ENCODE measurements around the gene UBE2H. TPM values are rescaled to one million over a fixed set of nuclear protein-coding genes. Genes with fewer than 3 reads are reported as not detected.
"Not testable (repeated sequence)": the region's sequence is repeated elsewhere in the genome, so short reads cannot be mapped to it uniquely, and the experiment has no call there.

The UBE2H gene
- total RNA-seq, 2 donors from 2014 or later: 53.2 to 60.9 TPM

DNA sequence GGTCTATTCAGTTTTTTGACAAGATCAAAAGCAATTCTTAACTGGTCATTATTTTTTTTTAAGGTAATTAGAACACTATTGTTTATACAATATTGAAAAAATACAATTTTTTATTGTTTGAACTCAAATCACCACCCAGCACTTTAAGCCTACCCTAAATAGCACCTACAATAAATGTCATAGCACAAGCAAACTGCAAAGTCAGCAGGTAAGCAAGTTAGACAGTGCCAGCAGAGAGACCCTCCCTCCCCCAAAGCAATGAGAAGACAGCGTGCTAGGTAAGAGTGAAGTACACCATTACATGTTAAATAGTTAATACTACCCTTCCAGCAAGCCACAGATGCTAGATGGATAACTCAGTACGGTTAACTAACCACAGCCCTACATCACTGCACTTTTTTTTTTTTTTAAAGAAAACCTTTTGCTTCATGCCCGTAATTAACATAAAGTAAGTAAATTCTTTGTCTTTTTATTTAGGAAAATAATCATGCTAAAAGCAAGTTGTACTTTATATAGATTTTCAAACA lies 120.0 kb downstream of the UBE2H start:
- no peak for DNase-seq
- no peak for ATAC-seq (replicated peaks in 1 of 2)
- Mint-ChIP-seq H3K36me3 (ENCODE audit: insufficient read depth in 2 of 2) (no peaks in the 10 kb centered on the region), H3K4me1 (ENCODE audit: low read depth) (peaks cover 13% of the 10 kb centered on the region), H3K4me3 (no peak overlapping the region), H3K9me3 (no peaks in the 10 kb centered on the region), H3K27me3 (ENCODE audit: low read depth) (no peaks in the 10 kb centered on the region), H3K27ac (no peak overlapping the region)

DNA sequence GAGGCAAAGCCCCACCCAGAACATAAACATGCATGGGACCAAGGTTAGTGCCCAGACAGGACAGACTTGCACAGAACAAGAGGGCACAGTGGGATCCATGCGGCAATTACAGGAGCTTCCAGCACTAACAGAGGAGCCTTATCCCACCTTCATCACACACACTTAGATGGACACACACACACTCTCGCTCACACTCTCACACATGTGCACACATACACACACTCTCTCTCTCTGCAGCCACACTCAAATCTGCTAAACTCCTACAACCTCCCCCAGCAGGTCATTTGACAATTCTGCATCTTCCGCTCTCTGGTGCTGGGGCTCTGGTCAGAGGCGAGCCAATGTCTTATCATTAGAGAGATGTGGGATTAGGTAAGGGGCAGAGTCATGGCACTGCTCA lies 120.5 kb downstream of the UBE2H start:
- H3K27me3 Mint-ChIP-seq (ENCODE audit: low read depth): no peaks in the 10 kb centered on the region
- H3K36me3 Mint-ChIP-seq (ENCODE audit: insufficient read depth in 2 of 2): no peaks in the 10 kb centered on the region
- peaks cover 13% of the 10 kb centered on the region for H3K4me1 Mint-ChIP-seq (ENCODE audit: low read depth)
- ATAC-seq (replicated peaks in 1 of 2): no peak
- H3K27ac Mint-ChIP-seq: no peak overlapping the region
- no peaks in the 10 kb centered on the region for H3K9me3 Mint-ChIP-seq
- H3K4me3 Mint-ChIP-seq: no peak overlapping the region
- no peak for DNase-seq

DNA sequence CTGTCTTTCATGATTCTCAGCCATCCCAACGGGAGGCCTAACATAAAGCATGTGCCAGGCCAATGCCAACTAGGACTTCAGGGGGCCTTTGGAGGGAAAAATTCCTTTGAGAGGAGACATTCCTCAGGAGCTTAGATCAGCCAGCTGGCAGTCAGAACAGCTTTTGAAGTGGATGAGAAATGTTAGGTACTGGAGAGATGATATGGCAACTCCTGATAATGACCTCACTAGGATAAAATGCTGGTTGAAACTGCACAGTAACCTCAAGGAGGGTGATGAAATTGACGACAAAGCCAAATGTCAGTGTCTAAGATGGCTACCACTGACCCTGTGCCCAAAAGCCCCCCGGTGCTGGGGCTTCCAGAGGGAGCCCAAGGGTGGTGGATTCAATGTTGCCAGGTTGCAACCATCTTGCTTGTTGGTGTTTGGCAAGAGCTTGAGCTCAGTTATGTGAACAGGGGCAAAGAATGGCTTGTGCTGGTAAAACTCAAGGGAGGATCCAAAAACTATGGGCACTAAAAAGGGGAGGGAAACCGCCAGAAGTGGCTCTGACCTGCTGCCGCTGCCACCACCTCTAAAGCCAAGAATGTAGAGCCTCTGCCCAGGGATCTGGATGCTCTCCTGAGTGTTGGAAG lies 121.2 kb downstream of the UBE2H start:
- Mint-ChIP-seq H3K36me3 (ENCODE audit: insufficient read depth in 2 of 2) (no peaks in the 10 kb centered on the region), H3K4me3 (no peak overlapping the region), H3K27ac (no peak overlapping the region), H3K27me3 (ENCODE audit: low read depth) (no peaks in the 10 kb centered on the region), H3K4me1 (ENCODE audit: low read depth) (peaks cover 13% of the 10 kb centered on the region), H3K9me3 (no peaks in the 10 kb centered on the region)
- ATAC-seq (replicated peaks in 1 of 2) (no peak), DNase-seq (no peak)

DNA sequence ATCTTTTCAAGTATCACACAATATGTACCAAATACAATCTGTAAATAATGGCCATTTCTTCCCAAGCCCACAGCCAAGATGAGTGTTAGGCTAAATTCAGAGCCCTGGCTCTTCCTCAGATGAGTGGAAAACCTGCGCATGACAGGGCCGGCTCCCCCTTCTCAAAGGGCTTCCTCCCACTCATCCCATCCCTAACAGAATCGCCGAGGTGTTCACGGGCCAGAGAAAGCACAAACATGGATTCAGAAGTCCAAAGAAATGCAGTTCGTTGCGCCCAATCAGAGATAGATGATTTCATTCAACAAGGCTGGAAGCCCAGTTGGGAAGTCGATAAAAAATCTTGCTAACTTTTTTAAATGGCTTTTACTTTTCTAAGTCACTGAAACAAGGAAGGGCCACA lies 121.8 kb downstream of the UBE2H start:
- H3K9me3 Mint-ChIP-seq: no peaks in the 10 kb centered on the region
- H3K4me1 Mint-ChIP-seq (ENCODE audit: low read depth): peaks cover 18% of the 10 kb centered on the region
- no peak overlapping the region for H3K27ac Mint-ChIP-seq
- no peaks in the 10 kb centered on the region for H3K36me3 Mint-ChIP-seq (ENCODE audit: insufficient read depth in 2 of 2)
- H3K27me3 Mint-ChIP-seq (ENCODE audit: low read depth): no peaks in the 10 kb centered on the region
- DNase-seq: no peak
- no peak overlapping the region for H3K4me3 Mint-ChIP-seq
- ATAC-seq (replicated peaks in 1 of 2): no peak

- ATAC-seq (replicated peaks in 1 of 2): peak in 1 of 2 donors; percentile 18
- peak overlapping the region; percentile 10 for H3K27ac Mint-ChIP-seq
- no peaks in the 10 kb centered on the region for H3K27me3 Mint-ChIP-seq (ENCODE audit: low read depth)
- H3K4me3 Mint-ChIP-seq: peak overlapping the region; percentile 63 to 70
- H3K9me3 Mint-ChIP-seq: no peaks in the 10 kb centered on the region
- H3K4me1 Mint-ChIP-seq (ENCODE audit: low read depth): peaks cover 25% of the 10 kb centered on the region
- no peaks in the 10 kb centered on the region for H3K36me3 Mint-ChIP-seq (ENCODE audit: insufficient read depth in 2 of 2)
- peak; percentile 59 to 64 for DNase-seq
These were observed 122.8 kb downstream of the UBE2H start for GRCh38 chr7:129829737-129830631.

GRCh38 chr7:129828989-129829736 lies 123.6 kb downstream of the UBE2H start:
- no peaks in the 10 kb centered on the region for H3K36me3 Mint-ChIP-seq (ENCODE audit: insufficient read depth in 2 of 2)
- DNase-seq (peak; percentile 61 to 69), ATAC-seq (replicated peaks in 1 of 2) (peak; percentile 65 to 73)
- H3K27ac Mint-ChIP-seq: no peak overlapping the region
- peak overlapping the region; percentile 63 to 70 for H3K4me3 Mint-ChIP-seq
- no peaks in the 10 kb centered on the region for H3K9me3 Mint-ChIP-seq
- H3K27me3 Mint-ChIP-seq (ENCODE audit: low read depth): no peaks in the 10 kb centered on the region
- H3K4me1 Mint-ChIP-seq (ENCODE audit: low read depth): peaks cover 30% of the 10 kb centered on the region

GRCh38 chr7:129828078-129828762 lies 124.5 kb downstream of the UBE2H start:
- Mint-ChIP-seq H3K4me1 (ENCODE audit: low read depth) (peaks cover 30% of the 10 kb centered on the region), H3K4me3 (no peak overlapping the region), H3K27me3 (ENCODE audit: low read depth) (no peaks in the 10 kb centered on the region), H3K9me3 (no peaks in the 10 kb centered on the region), H3K36me3 (ENCODE audit: insufficient read depth in 2 of 2) (no peaks in the 10 kb centered on the region), H3K27ac (no peak overlapping the region)
- no peak for DNase-seq
- ATAC-seq (replicated peaks in 1 of 2): no peak

GRCh38 chr7:129827467-129827990 lies 125.2 kb downstream of the UBE2H start:
- Mint-ChIP-seq H3K27me3 (ENCODE audit: low read depth) (no peaks in the 10 kb centered on the region), H3K36me3 (ENCODE audit: insufficient read depth in 2 of 2) (no peaks in the 10 kb centered on the region), H3K27ac (no peak overlapping the region), H3K9me3 (no peaks in the 10 kb centered on the region), H3K4me1 (ENCODE audit: low read depth) (peaks cover 30% of the 10 kb centered on the region), H3K4me3 (no peak overlapping the region)
- no peak for ATAC-seq (replicated peaks in 1 of 2)
- DNase-seq: no peak

DNA sequence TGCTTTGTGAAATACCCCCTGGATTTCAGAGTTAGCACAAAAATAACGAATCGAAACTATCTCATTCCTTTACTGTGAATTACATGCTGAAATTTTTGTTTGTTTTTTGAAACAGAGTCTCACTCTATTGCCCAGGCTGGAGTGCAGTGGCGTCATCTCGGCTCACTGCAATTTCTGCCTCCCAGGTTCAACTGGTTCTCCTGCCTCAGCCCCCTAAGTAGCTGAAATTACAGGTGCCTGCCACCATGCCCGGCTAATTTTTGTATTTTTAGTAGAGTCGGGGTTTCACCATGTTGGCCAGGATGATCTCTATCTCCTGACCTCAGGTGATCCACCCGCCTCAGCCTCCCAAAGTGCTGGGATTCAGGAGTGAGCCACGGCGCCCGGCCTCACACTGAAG lies 125.9 kb downstream of the UBE2H start:
- H3K4me3 Mint-ChIP-seq: peak overlapping the region in 1 of 2 donors; percentile 56

DNA sequence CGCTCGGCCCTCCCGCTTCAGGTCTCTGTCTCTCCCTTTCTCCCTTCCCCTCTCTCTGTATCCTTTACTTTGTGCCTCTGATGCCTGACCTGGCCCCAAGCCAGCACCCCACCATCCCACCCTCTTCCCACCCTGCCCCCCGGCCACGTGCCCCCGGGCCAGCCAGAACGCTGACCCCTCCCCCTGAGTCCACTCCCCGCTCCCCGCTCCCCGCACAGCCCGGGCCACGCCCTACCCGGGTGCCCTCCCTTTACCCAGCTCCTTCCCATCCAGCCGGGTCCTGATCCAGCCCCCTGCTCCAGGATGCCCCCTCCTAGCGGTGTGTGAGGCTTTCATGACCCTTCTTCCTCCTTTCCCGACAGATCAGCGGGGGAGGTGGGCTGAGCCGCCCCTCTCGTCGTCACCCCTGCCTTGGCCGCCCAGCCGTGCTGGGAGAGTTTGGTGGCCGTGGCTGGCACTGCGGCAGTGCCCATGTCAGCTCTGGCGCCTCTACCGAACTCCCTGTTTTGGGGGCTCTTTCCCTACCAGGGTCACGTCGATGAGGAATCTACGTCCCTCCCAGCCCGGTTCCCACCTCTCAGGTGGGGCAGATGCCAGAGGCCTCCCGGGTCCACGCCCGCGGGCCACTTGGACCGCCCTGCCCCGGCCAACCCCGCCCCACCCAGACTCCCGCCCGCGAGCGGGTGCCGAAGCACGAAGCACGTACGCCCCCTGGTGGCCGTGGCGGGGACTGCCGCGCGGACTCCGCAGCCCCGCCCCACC lies 127.4 kb downstream of the UBE2H start:
- DNase-seq (peak; percentile 92 to 96), ATAC-seq (replicated peaks in 1 of 2) (peak; percentile 76 to 77)
- Mint-ChIP-seq H3K9me3 (no peaks in the 10 kb centered on the region), H3K27me3 (ENCODE audit: low read depth) (no peaks in the 10 kb centered on the region), H3K36me3 (ENCODE audit: insufficient read depth in 2 of 2) (no peaks in the 10 kb centered on the region), H3K4me3 (peak overlapping the region; percentile 89 to 98), H3K4me1 (ENCODE audit: low read depth) (peaks cover 29% of the 10 kb centered on the region), H3K27ac (peak overlapping the region; percentile 85)

More for the DNA sequence above, 125.9 kb downstream of the UBE2H start:
- H3K27ac Mint-ChIP-seq; H3K27me3 Mint-ChIP-seq (ENCODE audit: low read depth); H3K36me3 Mint-ChIP-seq (ENCODE audit: insufficient read depth in 2 of 2); DNase-seq; ATAC-seq (replicated peaks in 1 of 2); H3K9me3 Mint-ChIP-seq: not testable (repeated sequence)
- peaks cover 30% of the 10 kb centered on the region for H3K4me1 Mint-ChIP-seq (ENCODE audit: low read depth)

DNA sequence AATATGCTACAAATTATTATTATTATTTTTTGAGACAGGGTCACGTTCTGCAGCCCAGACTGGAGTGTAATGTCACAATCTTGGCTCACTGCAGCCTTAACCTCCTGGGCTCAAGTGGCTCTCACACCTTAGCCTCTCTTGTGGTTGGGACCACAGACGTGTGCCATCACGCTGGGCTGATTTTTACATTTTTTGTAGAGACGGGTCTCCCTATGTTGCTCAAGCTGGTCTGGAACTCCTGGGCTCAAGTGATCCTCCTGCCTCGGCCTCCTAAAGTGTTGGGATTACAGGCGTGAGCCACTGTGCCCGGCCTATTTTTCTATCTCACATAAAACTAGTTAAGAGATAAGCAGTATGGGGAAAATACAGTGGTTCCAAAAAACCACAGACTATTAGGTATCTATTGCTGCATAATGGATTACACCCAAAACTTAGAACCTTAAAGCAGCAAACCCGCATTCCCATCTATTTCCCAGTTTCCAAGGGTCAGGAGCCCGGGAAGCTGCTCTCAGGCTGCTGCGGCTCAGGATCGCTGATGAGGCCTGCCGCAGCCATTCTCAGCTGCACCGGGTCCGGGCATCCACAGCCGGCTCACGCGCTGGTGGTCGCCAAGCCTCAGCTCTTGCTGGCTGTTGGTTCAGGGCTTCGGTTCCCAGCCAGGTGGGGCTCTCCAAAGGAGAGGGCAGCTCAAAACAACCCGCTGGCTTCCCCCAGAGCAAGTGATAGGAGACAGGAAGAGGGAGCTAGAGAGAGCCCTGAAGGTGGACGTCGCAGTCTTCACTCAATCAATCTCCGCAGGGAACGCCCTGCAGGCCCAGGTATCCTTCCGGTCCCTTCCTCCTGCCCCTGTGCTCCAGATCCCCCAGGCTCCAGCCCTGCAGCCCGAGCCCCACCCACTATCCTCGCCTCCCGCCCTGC lies 128.2 kb downstream of the UBE2H start:
- Mint-ChIP-seq H3K9me3 (no peaks in the 10 kb centered on the region), H3K4me1 (ENCODE audit: low read depth) (peaks cover 21% of the 10 kb centered on the region), H3K4me3 (peak overlapping the region; percentile 89 to 98), H3K27ac (peak overlapping the region; percentile 85), H3K27me3 (ENCODE audit: low read depth) (no peaks in the 10 kb centered on the region), H3K36me3 (ENCODE audit: insufficient read depth in 2 of 2) (no peaks in the 10 kb centered on the region)
- ATAC-seq (replicated peaks in 1 of 2): peak; percentile 28 to 35
- peak; percentile 46 to 55 for DNase-seq

Measured in activated T-cell treated with anti-CD3 and anti-CD28 coated beads, Interleukin-2, amount 50 U/mL, for 72 hours (primary cell).